ENCODE data around the gene C2CD4C.

Gene C2CD4C

DNA sequence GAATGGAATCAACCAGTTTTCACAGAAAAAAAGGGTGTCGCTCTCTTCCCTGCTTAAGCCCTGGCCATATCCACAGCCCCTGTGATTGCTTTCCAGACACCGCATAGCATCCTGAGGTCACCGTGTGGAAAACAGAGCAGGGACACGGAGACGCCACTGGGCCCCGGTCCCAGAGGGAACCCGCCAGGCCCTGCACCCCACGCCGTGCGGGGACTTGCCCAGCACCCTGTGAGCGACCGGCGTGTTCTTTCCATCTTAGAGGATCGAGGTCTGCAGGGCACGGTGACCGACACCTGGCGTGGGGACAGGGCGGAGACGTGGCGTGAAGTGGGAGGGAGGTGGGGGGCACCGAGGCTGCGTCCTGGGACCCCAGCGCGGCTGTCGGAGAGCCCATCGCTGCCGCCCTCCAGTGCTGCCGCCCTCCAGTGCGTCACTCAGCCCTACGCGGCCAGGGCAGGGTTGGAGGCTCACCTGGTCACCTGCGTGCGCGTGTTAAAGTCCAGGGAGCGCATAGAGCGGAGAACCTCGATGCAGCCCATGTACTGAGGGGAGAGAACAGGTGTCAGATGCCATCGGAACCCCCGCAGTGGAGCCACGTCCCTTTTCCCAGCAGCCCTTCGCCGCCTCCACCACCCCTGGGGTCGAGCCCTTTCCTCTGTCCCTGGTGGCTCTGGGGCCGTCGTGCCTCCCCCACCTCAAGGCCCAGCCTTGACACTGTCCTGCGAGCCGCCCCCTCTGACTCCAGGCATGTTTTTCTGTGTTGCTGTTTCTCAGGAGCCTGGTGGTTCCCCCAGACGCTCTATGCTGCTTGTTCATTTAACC lies 31.7 kb upstream of the C2CD4C start:
- H3K4me3 ChIP-seq (ENCODE audit: low read depth, low read length) = no peak overlapping the region
- TF ChIP-seq, protein P1, sequence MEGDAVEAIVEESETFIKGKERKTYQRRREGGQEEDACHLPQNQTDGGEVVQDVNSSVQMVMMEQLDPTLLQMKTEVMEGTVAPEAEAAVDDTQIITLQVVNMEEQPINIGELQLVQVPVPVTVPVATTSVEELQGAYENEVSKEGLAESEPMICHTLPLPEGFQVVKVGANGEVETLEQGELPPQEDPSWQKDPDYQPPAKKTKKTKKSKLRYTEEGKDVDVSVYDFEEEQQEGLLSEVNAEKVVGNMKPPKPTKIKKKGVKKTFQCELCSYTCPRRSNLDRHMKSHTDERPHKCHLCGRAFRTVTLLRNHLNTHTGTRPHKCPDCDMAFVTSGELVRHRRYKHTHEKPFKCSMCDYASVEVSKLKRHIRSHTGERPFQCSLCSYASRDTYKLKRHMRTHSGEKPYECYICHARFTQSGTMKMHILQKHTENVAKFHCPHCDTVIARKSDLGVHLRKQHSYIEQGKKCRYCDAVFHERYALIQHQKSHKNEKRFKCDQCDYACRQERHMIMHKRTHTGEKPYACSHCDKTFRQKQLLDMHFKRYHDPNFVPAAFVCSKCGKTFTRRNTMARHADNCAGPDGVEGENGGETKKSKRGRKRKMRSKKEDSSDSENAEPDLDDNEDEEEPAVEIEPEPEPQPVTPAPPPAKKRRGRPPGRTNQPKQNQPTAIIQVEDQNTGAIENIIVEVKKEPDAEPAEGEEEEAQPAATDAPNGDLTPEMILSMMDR (IDR thresholded peaks at IDR 0.05; ENCODE audit: low read depth, low read length) = no peak
- TF ChIP-seq MYC (IDR thresholded peaks at IDR 0.05; ENCODE audit: low read depth, low read length) = no peak
- TF ChIP-seq, protein P2, sequence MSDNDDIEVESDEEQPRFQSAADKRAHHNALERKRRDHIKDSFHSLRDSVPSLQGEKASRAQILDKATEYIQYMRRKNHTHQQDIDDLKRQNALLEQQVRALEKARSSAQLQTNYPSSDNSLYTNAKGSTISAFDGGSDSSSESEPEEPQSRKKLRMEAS (IDR thresholded peaks at IDR 0.05; ENCODE audit: low read depth, low read length) = no peak
- no peak for TF ChIP-seq POLR2A (IDR thresholded peaks at IDR 0.05; ENCODE audit: extremely low read depth, insufficient read length)
- DNase-seq (ENCODE audit: low read depth) = no peak

DNA sequence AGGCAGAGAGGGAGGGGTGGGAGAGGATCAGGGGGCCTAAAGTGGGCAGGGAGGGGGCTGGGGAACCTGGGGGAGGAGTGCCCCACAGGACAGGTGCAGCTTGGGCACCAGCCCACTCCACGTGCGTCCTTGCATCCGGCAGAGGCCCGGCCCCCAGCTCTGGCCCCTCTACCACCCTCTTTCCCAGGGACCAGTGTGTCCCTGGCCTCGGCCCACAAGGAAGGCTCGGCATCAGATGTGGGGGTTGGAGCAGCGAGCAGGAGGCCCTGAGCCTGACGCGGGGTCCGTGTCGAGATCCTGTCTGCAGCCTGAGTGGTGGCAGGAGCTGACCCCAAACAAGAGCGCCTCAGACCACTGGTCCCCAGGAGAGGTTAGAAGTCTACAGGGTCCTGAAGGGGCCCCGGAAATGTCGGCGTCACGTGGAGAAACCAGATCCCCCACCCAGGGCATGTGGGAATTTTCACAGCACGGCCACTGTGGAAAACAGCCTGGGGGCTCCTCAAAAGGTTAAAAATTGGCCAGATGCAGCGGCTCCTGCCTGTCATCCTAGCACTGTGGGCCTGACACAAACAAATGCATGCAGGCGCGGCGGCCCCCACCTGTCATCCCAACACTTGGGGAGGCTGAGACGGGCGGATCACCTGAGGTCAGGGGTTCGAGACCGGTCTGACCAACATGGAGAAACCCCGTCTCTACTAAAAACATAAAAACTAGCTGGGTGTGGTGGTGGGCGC lies 30.4 kb upstream of the C2CD4C start:
- H3K4me3 ChIP-seq (ENCODE audit: low read depth, low read length) = no peak overlapping the region
- TF ChIP-seq, protein P2 (IDR thresholded peaks at IDR 0.05; ENCODE audit: low read depth, low read length) = no peak
- TF ChIP-seq POLR2A (IDR thresholded peaks at IDR 0.05; ENCODE audit: extremely low read depth, insufficient read length) (no peak), MYC (IDR thresholded peaks at IDR 0.05; ENCODE audit: low read depth, low read length) (no peak)
- TF ChIP-seq, protein P1 (IDR thresholded peaks at IDR 0.05; ENCODE audit: low read depth, low read length) = no peak
- no peak for DNase-seq (ENCODE audit: low read depth)

DNA sequence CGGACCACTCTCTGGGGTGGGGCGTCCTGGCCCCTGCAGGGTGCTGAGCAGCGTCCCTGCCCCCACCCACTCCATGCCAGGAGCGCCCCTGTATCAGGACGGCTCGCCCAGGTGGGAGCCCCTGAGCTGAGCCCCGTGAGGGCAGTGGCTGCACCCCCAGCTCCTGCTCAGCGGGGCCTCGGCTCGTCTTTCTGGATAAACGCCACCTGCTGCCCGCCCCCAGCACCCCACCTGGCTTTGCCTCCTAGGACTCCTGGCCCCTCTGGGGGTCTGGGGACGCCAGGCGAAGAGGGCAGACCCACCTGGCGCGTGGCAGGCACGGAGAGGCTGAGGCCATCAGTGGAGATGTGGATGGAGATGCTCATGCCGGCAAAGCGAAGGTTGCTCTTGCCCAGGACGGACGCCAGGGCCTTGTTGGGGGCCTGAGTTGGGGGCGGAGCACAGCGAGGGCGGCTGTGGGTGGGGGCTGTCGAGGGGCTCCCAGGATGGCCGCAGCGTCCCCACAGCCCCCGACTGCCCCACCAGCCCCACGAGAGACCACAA lies 29.5 kb upstream of the C2CD4C start:
- TF ChIP-seq, protein P2 (IDR thresholded peaks at IDR 0.05; ENCODE audit: low read depth, low read length) = no peak
- TF ChIP-seq POLR2A (IDR thresholded peaks at IDR 0.05; ENCODE audit: extremely low read depth, insufficient read length) (no peak), MYC (IDR thresholded peaks at IDR 0.05; ENCODE audit: low read depth, low read length) (no peak)
- TF ChIP-seq, protein P1 (IDR thresholded peaks at IDR 0.05; ENCODE audit: low read depth, low read length) = no peak
- DNase-seq (ENCODE audit: low read depth) = no peak
- no peak overlapping the region for H3K4me3 ChIP-seq (ENCODE audit: low read depth, low read length)

DNA sequence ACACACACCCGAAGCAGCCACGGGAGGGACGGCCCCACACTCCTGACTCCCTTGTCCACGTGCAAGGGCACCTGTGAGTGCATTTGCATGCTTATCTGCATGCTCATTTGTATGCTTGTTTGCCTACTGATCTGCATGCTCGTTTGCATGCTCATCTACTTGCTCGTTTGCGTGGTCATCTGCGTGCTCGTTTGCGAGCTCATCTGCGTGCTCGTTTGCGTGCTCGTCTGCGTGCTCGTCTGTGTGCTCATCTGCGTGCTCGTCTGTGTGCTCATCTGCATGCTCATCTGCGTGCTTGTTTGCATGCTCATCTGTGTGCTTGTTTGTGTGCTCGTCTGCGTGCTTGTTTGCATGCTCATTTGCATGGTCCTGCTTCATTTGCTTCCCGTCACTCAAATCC lies 28.1 kb upstream of the C2CD4C start:
- H3K4me3 ChIP-seq (ENCODE audit: low read depth, low read length) = no peak overlapping the region
- no peak for DNase-seq (ENCODE audit: low read depth)
- no peak for TF ChIP-seq POLR2A (IDR thresholded peaks at IDR 0.05; ENCODE audit: extremely low read depth, insufficient read length)
- TF ChIP-seq, protein P1 (IDR thresholded peaks at IDR 0.05; ENCODE audit: low read depth, low read length) = no peak

DNA sequence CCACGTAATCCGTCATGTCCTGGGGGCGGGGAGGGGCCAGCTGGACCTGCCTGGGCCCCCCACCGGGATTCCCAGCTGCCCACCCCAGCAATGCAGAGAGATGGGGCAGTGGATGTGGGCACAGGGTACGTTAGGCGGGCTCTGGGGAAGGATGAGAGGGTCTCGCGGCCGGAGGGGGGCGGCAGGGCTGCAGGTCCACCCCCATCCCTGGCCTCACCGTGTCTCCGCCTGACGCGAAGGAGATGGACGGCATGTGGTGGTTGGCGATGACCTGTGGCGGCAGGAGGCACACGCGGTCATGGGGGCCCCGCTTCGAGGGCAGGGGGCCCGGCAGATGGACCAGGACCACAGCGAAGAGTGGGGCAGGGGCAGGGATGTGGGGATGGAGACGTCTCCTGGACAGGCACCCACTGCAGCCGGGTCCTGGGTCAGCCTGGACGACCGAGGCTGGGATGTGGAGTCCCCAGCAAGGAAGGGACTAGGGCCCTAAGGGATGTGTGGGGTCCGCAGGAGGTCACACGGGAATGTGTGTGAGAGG lies 27.5 kb upstream of the C2CD4C start:
- DNase-seq (ENCODE audit: low read depth) = no peak
- no peak overlapping the region for H3K4me3 ChIP-seq (ENCODE audit: low read depth, low read length)
- TF ChIP-seq, protein P1 (IDR thresholded peaks at IDR 0.05; ENCODE audit: low read depth, low read length) = no peak
- no peak for TF ChIP-seq POLR2A (IDR thresholded peaks at IDR 0.05; ENCODE audit: extremely low read depth, insufficient read length)
- no peak for TF ChIP-seq MYC (IDR thresholded peaks at IDR 0.05; ENCODE audit: low read depth, low read length)
- TF ChIP-seq, protein P2 (IDR thresholded peaks at IDR 0.05; ENCODE audit: low read depth, low read length) = no peak
